Measurements from ENCODE around the gene IGFBPL1. TPM values are rescaled to one million over a fixed set of nuclear protein-coding genes. Genes with fewer than 3 reads are reported as not detected.
"Not testable (repeated sequence)": the region's sequence is repeated elsewhere in the genome, so short reads cannot be mapped to it uniquely, and the experiment has no call there.

Gene IGFBPL1
- total RNA-seq, 2 experiments from 2014 or later: not detected

- Mint-ChIP-seq H3K4me1 (ENCODE audit: low read depth) (no peaks in the 10 kb centered on the region), H3K9me3 (no peaks in the 10 kb centered on the region), H3K4me3 (no peak overlapping the region), H3K36me3 (no peaks in the 10 kb centered on the region), H3K27me3 (peaks cover 4% of the 10 kb centered on the region), H3K27ac (no peak overlapping the region)
- POLR2A ChIA-PET: no interaction called here
- intact Hi-C loops (cut with micrococcal nuclease): no loop called here
- DNase-seq: no peak
- CTCF ChIA-PET: no interaction called here
These were observed 43.3 kb downstream of the IGFBPL1 start for GRCh38 chr9:38380872-38381534.

GRCh38 chr9:38380230-38380871, 43.9 kb downstream of the IGFBPL1 start:
- Mint-ChIP-seq H3K4me1 (ENCODE audit: low read depth) (no peaks in the 10 kb centered on the region), H3K36me3 (no peaks in the 10 kb centered on the region), H3K4me3 (no peak overlapping the region), H3K27me3 (peaks cover 4% of the 10 kb centered on the region), H3K9me3 (no peaks in the 10 kb centered on the region), H3K27ac (no peak overlapping the region)
- POLR2A ChIA-PET: no interaction called here
- no peak for DNase-seq
- CTCF ChIA-PET: no interaction called here
- intact Hi-C loops (cut with micrococcal nuclease): no loop called here

- H3K36me3 Mint-ChIP-seq; POLR2A ChIA-PET; H3K9me3 Mint-ChIP-seq; H3K4me3 Mint-ChIP-seq; H3K27ac Mint-ChIP-seq; H3K27me3 Mint-ChIP-seq; intact Hi-C loops (cut with micrococcal nuclease); H3K4me1 Mint-ChIP-seq (ENCODE audit: low read depth); CTCF ChIA-PET; DNase-seq: not testable (repeated sequence)
These were observed 46.7 kb downstream of the IGFBPL1 start for GRCh38 chr9:38377336-38378083.

GRCh38 chr9:38376021-38376670, 48.1 kb downstream of the IGFBPL1 start:
- DNase-seq: no peak
- no peak overlapping the region for H3K4me3 Mint-ChIP-seq
- no peaks in the 10 kb centered on the region for H3K36me3 Mint-ChIP-seq
- no peaks in the 10 kb centered on the region for H3K9me3 Mint-ChIP-seq
- ChIA-PET CTCF (no interaction called here), POLR2A (no interaction called here)
- H3K27ac Mint-ChIP-seq: no peak overlapping the region
- peaks cover 3% of the 10 kb centered on the region for H3K27me3 Mint-ChIP-seq
- H3K4me1 Mint-ChIP-seq (ENCODE audit: low read depth): no peaks in the 10 kb centered on the region
- intact Hi-C loops (cut with micrococcal nuclease): no loop called here

- peaks cover 3% of the 10 kb centered on the region for H3K27me3 Mint-ChIP-seq
- H3K36me3 Mint-ChIP-seq: no peaks in the 10 kb centered on the region
- no peak overlapping the region for H3K4me3 Mint-ChIP-seq
- H3K9me3 Mint-ChIP-seq: no peaks in the 10 kb centered on the region
- ChIA-PET CTCF (no interaction called here), POLR2A (no interaction called here)
- no peak for DNase-seq
- H3K4me1 Mint-ChIP-seq (ENCODE audit: low read depth): no peaks in the 10 kb centered on the region
- H3K27ac Mint-ChIP-seq: no peak overlapping the region
- intact Hi-C loops (cut with micrococcal nuclease): no loop called here
These were observed 48.7 kb downstream of the IGFBPL1 start for GRCh38 chr9:38375572-38375963.

- DNase-seq: no peak
- H3K4me3 Mint-ChIP-seq: no peak overlapping the region
- POLR2A ChIA-PET: no interaction called here
- H3K9me3 Mint-ChIP-seq: no peaks in the 10 kb centered on the region
- intact Hi-C loops (cut with micrococcal nuclease): no loop called here
- H3K27me3 Mint-ChIP-seq: peaks cover 3% of the 10 kb centered on the region
- no peaks in the 10 kb centered on the region for H3K36me3 Mint-ChIP-seq
- H3K27ac Mint-ChIP-seq: no peak overlapping the region
- no peaks in the 10 kb centered on the region for H3K4me1 Mint-ChIP-seq (ENCODE audit: low read depth)
- CTCF ChIA-PET: no interaction called here
These were observed 49.2 kb downstream of the IGFBPL1 start for GRCh38 chr9:38374847-38375571.

- intact Hi-C loops (cut with micrococcal nuclease): no loop called here
- CTCF ChIA-PET: no interaction called here
- no peaks in the 10 kb centered on the region for H3K4me1 Mint-ChIP-seq (ENCODE audit: low read depth)
- no peak overlapping the region for H3K4me3 Mint-ChIP-seq
- no peak for DNase-seq
- H3K36me3 Mint-ChIP-seq: no peaks in the 10 kb centered on the region
- H3K9me3 Mint-ChIP-seq: no peaks in the 10 kb centered on the region
- POLR2A ChIA-PET: no interaction called here
- H3K27ac Mint-ChIP-seq: no peak overlapping the region
- H3K27me3 Mint-ChIP-seq: peaks cover 4% of the 10 kb centered on the region
These were observed 50.6 kb downstream of the IGFBPL1 start for GRCh38 chr9:38373679-38374078.

- H3K4me1 Mint-ChIP-seq (ENCODE audit: low read depth): no peaks in the 10 kb centered on the region
- intact Hi-C loops (cut with micrococcal nuclease): no loop called here
- ChIA-PET CTCF (no interaction called here), POLR2A (no interaction called here)
- no peak overlapping the region for H3K4me3 Mint-ChIP-seq
- H3K27me3 Mint-ChIP-seq: peaks cover 4% of the 10 kb centered on the region
- DNase-seq: no peak
- H3K9me3 Mint-ChIP-seq: no peaks in the 10 kb centered on the region
- no peaks in the 10 kb centered on the region for H3K36me3 Mint-ChIP-seq
- no peak overlapping the region for H3K27ac Mint-ChIP-seq
These were observed 51.3 kb downstream of the IGFBPL1 start for GRCh38 chr9:38372762-38373619.

- no peaks in the 10 kb centered on the region for H3K4me1 Mint-ChIP-seq (ENCODE audit: low read depth)
- H3K9me3 Mint-ChIP-seq: no peaks in the 10 kb centered on the region
- intact Hi-C loops (cut with micrococcal nuclease): loop anchor here (1.0 to 2.0 kb wide), 2 partner anchors 29 to 61 kb away; no protein-coding TSS in a partner anchor
- ChIA-PET CTCF (no interaction called here), POLR2A (no interaction called here)
- H3K27me3 Mint-ChIP-seq: peaks cover 4% of the 10 kb centered on the region
- no peak overlapping the region for H3K4me3 Mint-ChIP-seq
- H3K27ac Mint-ChIP-seq: no peak overlapping the region
- DNase-seq: peak; percentile 27
- no peaks in the 10 kb centered on the region for H3K36me3 Mint-ChIP-seq
These were observed 52.8 kb downstream of the IGFBPL1 start for GRCh38 chr9:38371495-38371894.

- Mint-ChIP-seq H3K27ac (no peak overlapping the region), H3K4me3 (no peak overlapping the region), H3K9me3 (no peaks in the 10 kb centered on the region), H3K27me3 (peaks cover 4% of the 10 kb centered on the region), H3K36me3 (no peaks in the 10 kb centered on the region), H3K4me1 (ENCODE audit: low read depth) (no peaks in the 10 kb centered on the region)
- DNase-seq: no peak
- intact Hi-C loops (cut with micrococcal nuclease): loop anchor here (2.0 kb wide), 1 partner anchor 63 kb away; no protein-coding TSS in a partner anchor
- ChIA-PET CTCF (no interaction called here), POLR2A (interaction anchor here (1.5 kb wide), 1 partner anchor 586 kb away, joined by 3 read pairs; the partner anchor contains the start of gene EXOSC3)
These were observed 54.1 kb downstream of the IGFBPL1 start for GRCh38 chr9:38370176-38370575.

- no peak overlapping the region for H3K27ac Mint-ChIP-seq
- H3K4me3 Mint-ChIP-seq: no peak overlapping the region
- no peaks in the 10 kb centered on the region for H3K4me1 Mint-ChIP-seq (ENCODE audit: low read depth)
- H3K27me3 Mint-ChIP-seq: peaks cover 4% of the 10 kb centered on the region
- no peaks in the 10 kb centered on the region for H3K36me3 Mint-ChIP-seq
- intact Hi-C loops (cut with micrococcal nuclease): loop anchor here (10.0 kb wide), 2 partner anchors 284 to 454 kb away; no protein-coding TSS in a partner anchor
- ChIA-PET POLR2A (interaction anchor here (1.5 kb wide), 1 partner anchor 584 kb away, joined by 3 read pairs; the partner anchor contains the start of gene EXOSC3), CTCF (no interaction called here)
- no peaks in the 10 kb centered on the region for H3K9me3 Mint-ChIP-seq
- DNase-seq: no peak
These were observed 55.5 kb downstream of the IGFBPL1 start for GRCh38 chr9:38368731-38369130.
